ENCODE results near the gene GRK4.

- no peak for TF ChIP-seq CTCF (IDR thresholded peaks at IDR 0.05; ENCODE audit: insufficient read depth, low read length, poor library complexity, severe bottlenecking)
- no peak for TF ChIP-seq EZH2phosphoT487 (conservative IDR thresholded peaks at IDR 0.05; ENCODE audit: low read length)
Observed at GRCh38 chr4:2939383-2940243, 23.8 kb upstream of the GRK4 start.
